Epithelial cell of proximal tubule (primary cell): ENCODE data around the gene ALAS1. TPM values are rescaled to one million over a fixed set of nuclear protein-coding genes. Genes with fewer than 3 reads are reported as not detected.
"Not testable (repeated sequence)": the region's sequence is repeated elsewhere in the genome, so short reads cannot be mapped to it uniquely, and the experiment has no call there.

ENCODE experiments used
- DNase-seq: peaks from one replicate; pipeline ENCODE4 v3.0.0-alpha.2; 2011; ENCODE audit warnings: low read depth
- H3K4me3 ChIP-seq: 2 replicates; pipeline ENCODE4 v1.5.1; 2011; ENCODE audit warnings: low read depth, mild to moderate bottlenecking, low read length
- CTCF ChIP-seq: conservative IDR thresholded peaks from 2 replicates; pipeline ENCODE4 v1.5.1; 2012; ENCODE audit warnings: low read depth, mild to moderate bottlenecking, low read length
- total RNA-seq: library from RNA; depleted of rRNA; stranded (reverse); fragments of >200 nt; gene quantifications from 2 replicates; pipeline ENCODE4 v1.2.3, GENCODE V29; 2015

Gene ALAS1
- total RNA-seq, 1 donor from 2014 or later = 56.3 TPM

GRCh38 chr3:52154135-52155094, 43.5 kb upstream of the ALAS1 start, which contains the start of gene POC1A:
POC1A (minus strand) TSS chr3:52154423; CDS start chr3:52154372, 51 bp downstream.
- H3K4me3 ChIP-seq = peak within 1 kb of the TSS; percentile 94
- no peak for TF ChIP-seq CTCF
- DNase-seq = peak; percentile 87

- no peak for DNase-seq
- TF ChIP-seq CTCF = no peak
- H3K4me3 ChIP-seq = no peak overlapping the region
Measured at GRCh38 chr3:52155912-52156311, 42.0 kb upstream of the ALAS1 start.

- no peak for TF ChIP-seq CTCF
Measured at GRCh38 chr3:52159503-52159902, 38.5 kb upstream of the ALAS1 start.

GRCh38 chr3:52162250-52162872, 35.6 kb upstream of the ALAS1 start:
- no peak for TF ChIP-seq CTCF
- H3K4me3 ChIP-seq = no peak overlapping the region
- DNase-seq = no peak

More at GRCh38 chr3:52159503-52159902, 38.5 kb upstream of the ALAS1 start:
- DNase-seq = no peak
- no peak overlapping the region for H3K4me3 ChIP-seq

- TF ChIP-seq CTCF = no peak
- no peak for DNase-seq
- H3K4me3 ChIP-seq = no peak overlapping the region
Measured at GRCh38 chr3:52167240-52167639, 30.7 kb upstream of the ALAS1 start.

- DNase-seq, H3K4me3 ChIP-seq: not testable (repeated sequence)
Measured at GRCh38 chr3:52170217-52170616, 27.7 kb upstream of the ALAS1 start.

- DNase-seq = no peak
- no peak overlapping the region for H3K4me3 ChIP-seq
- TF ChIP-seq CTCF = no peak
Measured at GRCh38 chr3:52171514-52172261, 26.3 kb upstream of the ALAS1 start.
